ENCODE results near the gene SUCLG2.

GRCh38 chr3:67415511-67415910, 238.9 kb downstream of the SUCLG2 start:
- TF ChIP-seq, protein P1, sequence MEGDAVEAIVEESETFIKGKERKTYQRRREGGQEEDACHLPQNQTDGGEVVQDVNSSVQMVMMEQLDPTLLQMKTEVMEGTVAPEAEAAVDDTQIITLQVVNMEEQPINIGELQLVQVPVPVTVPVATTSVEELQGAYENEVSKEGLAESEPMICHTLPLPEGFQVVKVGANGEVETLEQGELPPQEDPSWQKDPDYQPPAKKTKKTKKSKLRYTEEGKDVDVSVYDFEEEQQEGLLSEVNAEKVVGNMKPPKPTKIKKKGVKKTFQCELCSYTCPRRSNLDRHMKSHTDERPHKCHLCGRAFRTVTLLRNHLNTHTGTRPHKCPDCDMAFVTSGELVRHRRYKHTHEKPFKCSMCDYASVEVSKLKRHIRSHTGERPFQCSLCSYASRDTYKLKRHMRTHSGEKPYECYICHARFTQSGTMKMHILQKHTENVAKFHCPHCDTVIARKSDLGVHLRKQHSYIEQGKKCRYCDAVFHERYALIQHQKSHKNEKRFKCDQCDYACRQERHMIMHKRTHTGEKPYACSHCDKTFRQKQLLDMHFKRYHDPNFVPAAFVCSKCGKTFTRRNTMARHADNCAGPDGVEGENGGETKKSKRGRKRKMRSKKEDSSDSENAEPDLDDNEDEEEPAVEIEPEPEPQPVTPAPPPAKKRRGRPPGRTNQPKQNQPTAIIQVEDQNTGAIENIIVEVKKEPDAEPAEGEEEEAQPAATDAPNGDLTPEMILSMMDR (IDR thresholded peaks at IDR 0.05) = no peak
- TF ChIP-seq EZH2 (IDR thresholded peaks at IDR 0.05) (no peak), EZH2phosphoT487 (IDR thresholded peaks at IDR 0.05) (no peak)
